A549 (cell line): ENCODE data around the gene SACS.

ENCODE experiments used
- CTCF ChIP-seq: fragments of >200 bp; sonication (Bioruptor Twin); formaldehyde crosslinking; IDR thresholded peaks from 3 replicates; pipeline ENCODE4 v1.5.1; 2016
- ELK1 ChIP-seq: fragments of 150-350 bp; IDR thresholded peaks from 2 replicates; pipeline ENCODE4 v1.6.1; 2014; ENCODE audit warnings: low read depth, mild to moderate bottlenecking, low read length
- FOSB ChIP-seq: fragments of 250-450 bp; sonication (Bioruptor Pico); IDR thresholded peaks from 2 replicates; pipeline ENCODE4 v1.5.0; 2020; ENCODE audit warnings: mild to moderate bottlenecking, moderate library complexity
- HEYL ChIP-seq: fragments of 250-450 bp; sonication (Bioruptor Pico); IDR thresholded peaks from 2 replicates; pipeline ENCODE4 v1.8.0; 2021; ENCODE audit warnings: mild to moderate bottlenecking, moderate library complexity
- MAFK ChIP-seq: fragments of 450-650 bp; IDR thresholded peaks from 2 replicates; pipeline ENCODE4 v1.6.1; 2014; ENCODE audit not compliant: partially characterized antibody
- MYC ChIP-seq: IDR thresholded peaks from 2 replicates; pipeline ENCODE4 v1.6.1; 2012; ENCODE audit warnings: mild to moderate bottlenecking, inconsistent platforms, low read length, improper control_type of control experiment, borderline replicate concordance
- POLR2A ChIP-seq: IDR thresholded peaks from 2 replicates; pipeline ENCODE4 v1.6.1; 2012; ENCODE audit warnings: mild to moderate bottlenecking, low read length
- SREBF2 ChIP-seq: fragments of 450-650 bp; IDR thresholded peaks from 2 replicates; pipeline ENCODE4 v1.6.1; 2014; ENCODE audit warnings: mild to moderate bottlenecking, moderate library complexity
- TF ChIP-seq, protein P1 (sequence below): IDR thresholded peaks from 2 replicates; pipeline ENCODE4 v1.6.1; 2012
- TF ChIP-seq, protein P2 (sequence below): fragments of 450-650 bp; IDR thresholded peaks from 2 replicates; pipeline ENCODE4 v1.6.1; 2014; ENCODE audit warnings: antibody characterized with exemption
- TF ChIP-seq, protein P3 (sequence below): fragments of 200-600 bp; sonication (generic); IDR thresholded peaks from 2 replicates; pipeline ENCODE4 v1.6.1; 2016; ENCODE audit warnings: antibody characterized with exemption, mild to moderate bottlenecking, moderate library complexity

DNA sequence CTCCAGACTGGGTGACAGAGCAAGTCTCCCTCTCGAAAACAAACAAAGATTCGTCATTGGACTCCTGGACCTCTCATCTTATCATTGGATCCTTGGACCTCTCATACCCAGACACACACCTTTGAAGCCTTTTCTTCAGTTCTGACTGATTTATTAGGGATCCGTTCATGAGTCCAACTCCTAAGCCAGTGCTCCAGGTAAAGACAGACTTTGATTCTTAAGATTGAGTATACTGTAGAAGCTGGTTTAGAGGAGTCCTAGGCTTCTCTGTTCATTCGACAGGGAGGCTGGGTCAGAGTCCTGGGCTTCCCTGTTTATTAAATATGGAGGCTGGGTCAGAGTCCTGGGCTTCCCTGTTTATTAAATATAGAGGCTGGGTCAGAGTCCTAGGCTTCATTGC, 38.7 kb downstream of the SACS start:
- TF ChIP-seq FOSB (no peak), SREBF2 (no peak), CTCF (no peak), MAFK (no peak), MYC (no peak), HEYL (no peak), POLR2A (no peak), ELK1 (no peak)
- TF ChIP-seq, protein P1, sequence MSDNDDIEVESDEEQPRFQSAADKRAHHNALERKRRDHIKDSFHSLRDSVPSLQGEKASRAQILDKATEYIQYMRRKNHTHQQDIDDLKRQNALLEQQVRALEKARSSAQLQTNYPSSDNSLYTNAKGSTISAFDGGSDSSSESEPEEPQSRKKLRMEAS: no peak
- TF ChIP-seq, protein P2, sequence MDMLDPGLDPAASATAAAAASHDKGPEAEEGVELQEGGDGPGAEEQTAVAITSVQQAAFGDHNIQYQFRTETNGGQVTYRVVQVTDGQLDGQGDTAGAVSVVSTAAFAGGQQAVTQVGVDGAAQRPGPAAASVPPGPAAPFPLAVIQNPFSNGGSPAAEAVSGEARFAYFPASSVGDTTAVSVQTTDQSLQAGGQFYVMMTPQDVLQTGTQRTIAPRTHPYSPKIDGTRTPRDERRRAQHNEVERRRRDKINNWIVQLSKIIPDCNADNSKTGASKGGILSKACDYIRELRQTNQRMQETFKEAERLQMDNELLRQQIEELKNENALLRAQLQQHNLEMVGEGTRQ: no peak
- TF ChIP-seq, protein P3, sequence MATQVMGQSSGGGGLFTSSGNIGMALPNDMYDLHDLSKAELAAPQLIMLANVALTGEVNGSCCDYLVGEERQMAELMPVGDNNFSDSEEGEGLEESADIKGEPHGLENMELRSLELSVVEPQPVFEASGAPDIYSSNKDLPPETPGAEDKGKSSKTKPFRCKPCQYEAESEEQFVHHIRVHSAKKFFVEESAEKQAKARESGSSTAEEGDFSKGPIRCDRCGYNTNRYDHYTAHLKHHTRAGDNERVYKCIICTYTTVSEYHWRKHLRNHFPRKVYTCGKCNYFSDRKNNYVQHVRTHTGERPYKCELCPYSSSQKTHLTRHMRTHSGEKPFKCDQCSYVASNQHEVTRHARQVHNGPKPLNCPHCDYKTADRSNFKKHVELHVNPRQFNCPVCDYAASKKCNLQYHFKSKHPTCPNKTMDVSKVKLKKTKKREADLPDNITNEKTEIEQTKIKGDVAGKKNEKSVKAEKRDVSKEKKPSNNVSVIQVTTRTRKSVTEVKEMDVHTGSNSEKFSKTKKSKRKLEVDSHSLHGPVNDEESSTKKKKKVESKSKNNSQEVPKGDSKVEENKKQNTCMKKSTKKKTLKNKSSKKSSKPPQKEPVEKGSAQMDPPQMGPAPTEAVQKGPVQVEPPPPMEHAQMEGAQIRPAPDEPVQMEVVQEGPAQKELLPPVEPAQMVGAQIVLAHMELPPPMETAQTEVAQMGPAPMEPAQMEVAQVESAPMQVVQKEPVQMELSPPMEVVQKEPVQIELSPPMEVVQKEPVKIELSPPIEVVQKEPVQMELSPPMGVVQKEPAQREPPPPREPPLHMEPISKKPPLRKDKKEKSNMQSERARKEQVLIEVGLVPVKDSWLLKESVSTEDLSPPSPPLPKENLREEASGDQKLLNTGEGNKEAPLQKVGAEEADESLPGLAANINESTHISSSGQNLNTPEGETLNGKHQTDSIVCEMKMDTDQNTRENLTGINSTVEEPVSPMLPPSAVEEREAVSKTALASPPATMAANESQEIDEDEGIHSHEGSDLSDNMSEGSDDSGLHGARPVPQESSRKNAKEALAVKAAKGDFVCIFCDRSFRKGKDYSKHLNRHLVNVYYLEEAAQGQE: no peak
